ENCODE data around the gene SEC24C.
"Not testable (repeated sequence)": the region's sequence is repeated elsewhere in the genome, so short reads cannot be mapped to it uniquely, and the experiment has no call there.

The SEC24C gene

GRCh38 chr10:73791871-73792400 is 47.8 kb downstream of the SEC24C start:
- no peak for DNase-seq (ENCODE audit: low read depth, low spot score)

DNA sequence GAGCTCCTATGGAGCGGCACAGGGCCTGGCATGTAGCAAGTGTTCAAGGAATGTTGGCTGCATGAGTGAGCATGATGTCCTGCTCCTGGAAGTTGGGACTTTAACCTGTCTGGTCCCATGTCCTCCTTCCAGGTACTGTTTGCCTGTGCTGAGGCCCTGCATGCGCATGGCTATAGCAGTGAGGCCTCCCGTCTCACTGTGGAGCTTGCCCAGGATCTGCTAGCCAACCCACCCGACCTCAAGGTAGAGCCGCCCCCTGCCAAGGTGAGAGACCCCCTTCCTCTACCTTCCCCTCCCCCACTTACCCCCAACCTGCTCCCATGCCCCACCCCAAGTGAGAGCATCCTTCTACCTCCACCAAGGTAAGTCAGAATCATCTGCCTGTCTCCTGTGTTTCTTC is 49.3 kb downstream of the SEC24C start:
- no peak for DNase-seq (ENCODE audit: low read depth, low spot score)

- DNase-seq (ENCODE audit: low read depth, low spot score) = not testable (repeated sequence)
Observed at GRCh38 chr10:73795491-73795890, 51.3 kb downstream of the SEC24C start.

GRCh38 chr10:73796035-73796434 is 51.9 kb downstream of the SEC24C start:
- not testable (repeated sequence) for DNase-seq (ENCODE audit: low read depth, low spot score)

- DNase-seq (ENCODE audit: low read depth, low spot score) = no peak
Observed at GRCh38 chr10:73796766-73797165, 52.6 kb downstream of the SEC24C start.

DNA sequence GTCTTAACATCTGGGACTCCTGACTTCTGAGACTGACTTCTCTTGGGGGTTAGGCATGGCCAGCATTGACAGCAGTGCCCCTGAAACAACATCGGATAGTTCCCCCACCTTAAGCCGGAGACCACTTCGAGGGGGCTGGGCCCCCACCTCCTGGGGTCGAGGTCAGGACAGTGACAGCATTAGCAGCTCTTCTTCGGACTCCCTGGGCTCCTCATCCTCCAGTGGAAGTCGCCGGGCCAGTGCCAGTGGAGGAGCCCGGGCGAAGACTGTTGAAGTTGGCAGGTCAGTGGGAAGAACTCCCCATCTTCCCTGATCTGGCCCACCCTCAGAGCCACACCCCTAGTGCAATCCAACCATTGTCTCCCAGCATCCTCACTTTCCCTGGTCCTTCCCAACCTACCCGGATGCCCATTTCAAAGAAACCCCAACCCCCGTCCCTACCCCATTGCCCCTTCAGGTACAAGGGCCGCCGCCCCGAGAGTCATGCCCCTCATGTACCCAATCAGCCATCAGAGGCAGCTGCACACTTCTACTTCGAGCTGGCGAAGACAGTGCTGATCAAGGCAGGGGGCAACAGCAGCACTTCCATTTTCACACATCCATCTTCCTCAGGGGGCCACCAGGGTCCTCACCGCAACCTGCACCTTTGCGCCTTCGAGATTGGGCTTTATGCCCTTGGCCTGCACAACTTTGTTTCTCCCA is 53.3 kb downstream of the SEC24C start:
- no peak for DNase-seq (ENCODE audit: low read depth, low spot score)

DNA sequence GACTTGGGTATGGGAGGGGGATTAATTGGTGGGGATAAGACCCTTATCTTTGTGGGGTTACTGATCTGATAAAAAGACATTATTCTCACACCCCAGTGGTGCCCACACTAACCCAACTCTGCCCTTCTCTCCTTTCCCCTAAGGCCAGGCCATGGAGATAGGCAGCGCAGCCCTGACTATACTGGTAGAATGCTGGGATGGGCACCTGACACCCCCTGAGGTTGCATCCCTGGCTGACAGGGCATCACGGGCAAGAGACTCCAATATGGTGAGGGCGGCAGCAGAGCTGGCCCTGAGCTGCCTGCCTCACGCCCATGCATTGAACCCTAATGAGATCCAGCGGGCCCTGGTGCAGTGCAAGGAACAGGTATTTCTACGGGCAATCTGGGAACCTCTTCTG is 53.9 kb downstream of the SEC24C start:
- DNase-seq (ENCODE audit: low read depth, low spot score) = no peak

GRCh38 chr10:73798927-73799560 is 54.9 kb downstream of the SEC24C start:
- no peak for DNase-seq (ENCODE audit: low read depth, low spot score)

DNA sequence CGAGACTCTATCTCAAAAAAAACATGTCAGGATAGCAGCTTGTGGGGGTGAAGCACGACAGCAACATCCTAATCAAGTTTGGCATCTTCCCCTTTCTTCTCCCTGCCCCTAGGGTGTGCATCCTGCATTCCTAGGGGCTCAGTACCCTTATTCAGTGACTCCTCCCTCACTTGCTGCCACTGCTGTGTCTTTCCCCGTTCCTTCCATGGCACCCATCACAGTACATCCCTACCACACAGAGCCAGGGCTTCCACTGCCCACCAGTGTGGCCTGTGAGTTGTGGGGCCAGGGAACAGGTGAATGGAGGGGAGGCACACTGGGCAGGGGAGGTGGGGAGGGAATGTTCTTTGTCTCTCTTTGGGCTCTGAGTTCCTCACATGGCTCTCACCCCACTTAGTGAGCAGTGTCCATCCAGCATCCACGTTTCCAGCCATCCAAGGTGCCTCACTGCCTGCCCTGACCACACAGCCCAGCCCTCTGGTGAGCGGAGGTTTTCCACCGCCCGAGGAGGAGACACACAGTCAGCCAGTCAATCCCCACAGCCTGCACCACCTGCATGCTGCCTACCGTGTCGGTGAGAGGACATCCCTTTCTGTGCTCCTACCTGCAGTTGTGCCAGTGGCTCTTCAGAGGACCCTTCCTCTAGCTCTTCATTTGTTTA is 55.9 kb downstream of the SEC24C start:
- no peak for DNase-seq (ENCODE audit: low read depth, low spot score)

DNA sequence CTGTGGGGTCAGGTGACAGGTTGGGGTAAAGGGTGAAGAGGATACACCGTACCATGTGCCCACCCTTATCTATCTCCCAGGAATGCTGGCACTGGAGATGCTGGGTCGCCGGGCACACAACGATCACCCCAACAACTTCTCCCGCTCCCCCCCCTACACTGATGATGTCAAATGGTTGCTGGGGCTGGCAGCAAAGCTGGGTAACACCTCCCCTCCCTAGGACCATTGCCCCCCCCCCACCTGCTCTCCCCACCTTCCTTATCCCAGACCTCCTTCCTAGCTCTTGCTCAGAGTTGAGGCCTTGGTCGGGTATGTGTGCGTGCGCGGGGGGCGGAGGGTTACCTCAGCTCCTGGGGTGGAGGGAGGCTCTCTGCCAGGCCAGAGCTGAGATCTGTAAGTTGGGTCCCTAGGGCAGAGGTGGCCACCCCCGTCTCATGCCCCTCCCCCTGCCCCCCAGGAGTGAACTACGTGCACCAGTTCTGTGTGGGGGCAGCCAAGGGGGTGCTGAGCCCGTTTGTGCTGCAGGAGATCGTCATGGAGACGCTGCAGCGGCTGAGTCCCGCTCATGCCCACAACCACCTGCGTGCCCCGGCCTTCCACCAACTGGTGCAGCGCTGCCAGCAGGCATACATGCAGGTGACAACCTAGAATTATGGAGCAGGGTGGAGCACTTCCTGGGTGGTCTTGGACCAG is 56.5 kb downstream of the SEC24C start:
- DNase-seq (ENCODE audit: low read depth, low spot score) = no peak

DNA sequence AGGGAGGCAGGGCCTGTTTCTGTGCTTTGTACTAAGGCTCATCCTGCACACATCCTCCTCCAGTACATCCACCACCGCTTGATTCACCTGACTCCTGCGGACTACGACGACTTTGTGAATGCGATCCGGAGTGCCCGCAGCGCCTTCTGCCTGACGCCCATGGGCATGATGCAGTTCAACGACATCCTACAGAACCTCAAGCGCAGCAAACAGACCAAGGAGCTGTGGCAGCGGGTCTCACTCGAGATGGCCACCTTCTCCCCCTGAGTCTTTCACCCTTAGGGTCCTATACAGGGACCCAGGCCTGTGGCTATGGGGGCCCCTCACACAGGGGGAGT is 57.0 kb downstream of the SEC24C start:
- no peak for DNase-seq (ENCODE audit: low read depth, low spot score)

- DNase-seq (ENCODE audit: low read depth, low spot score) = no peak
Observed at GRCh38 chr10:73802276-73802991, 58.3 kb downstream of the SEC24C start.

DNA sequence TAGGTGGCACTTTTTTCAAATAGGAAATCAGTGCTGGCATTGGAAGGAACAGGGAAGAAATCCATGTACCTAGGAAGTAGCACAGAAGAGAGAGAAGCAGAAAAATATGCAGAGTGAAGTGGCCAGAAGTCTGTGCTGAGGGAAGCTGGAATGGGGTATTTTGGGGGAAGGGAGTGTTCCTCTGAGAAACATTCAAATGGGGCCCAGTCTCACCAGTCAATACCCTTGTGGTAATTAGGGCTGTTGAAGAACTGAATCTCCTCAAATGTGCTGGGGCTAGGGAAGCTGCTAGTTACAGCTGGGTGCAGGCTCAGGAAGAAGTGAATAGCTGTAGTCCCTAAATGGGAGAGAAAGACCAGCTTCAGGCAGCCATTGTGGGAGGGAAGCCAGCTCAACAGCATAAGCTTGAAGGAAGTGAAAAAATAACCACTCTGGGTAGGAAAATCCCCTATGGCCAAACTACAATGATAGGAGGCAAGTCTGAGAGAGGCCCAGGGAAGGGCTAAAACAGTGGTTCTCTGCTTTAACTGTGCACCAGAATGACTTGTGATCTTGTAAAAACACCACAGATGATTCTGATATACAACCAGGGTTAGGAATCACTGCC is 59.6 kb downstream of the SEC24C start:
- no peak for DNase-seq (ENCODE audit: low read depth, low spot score)

DNA sequence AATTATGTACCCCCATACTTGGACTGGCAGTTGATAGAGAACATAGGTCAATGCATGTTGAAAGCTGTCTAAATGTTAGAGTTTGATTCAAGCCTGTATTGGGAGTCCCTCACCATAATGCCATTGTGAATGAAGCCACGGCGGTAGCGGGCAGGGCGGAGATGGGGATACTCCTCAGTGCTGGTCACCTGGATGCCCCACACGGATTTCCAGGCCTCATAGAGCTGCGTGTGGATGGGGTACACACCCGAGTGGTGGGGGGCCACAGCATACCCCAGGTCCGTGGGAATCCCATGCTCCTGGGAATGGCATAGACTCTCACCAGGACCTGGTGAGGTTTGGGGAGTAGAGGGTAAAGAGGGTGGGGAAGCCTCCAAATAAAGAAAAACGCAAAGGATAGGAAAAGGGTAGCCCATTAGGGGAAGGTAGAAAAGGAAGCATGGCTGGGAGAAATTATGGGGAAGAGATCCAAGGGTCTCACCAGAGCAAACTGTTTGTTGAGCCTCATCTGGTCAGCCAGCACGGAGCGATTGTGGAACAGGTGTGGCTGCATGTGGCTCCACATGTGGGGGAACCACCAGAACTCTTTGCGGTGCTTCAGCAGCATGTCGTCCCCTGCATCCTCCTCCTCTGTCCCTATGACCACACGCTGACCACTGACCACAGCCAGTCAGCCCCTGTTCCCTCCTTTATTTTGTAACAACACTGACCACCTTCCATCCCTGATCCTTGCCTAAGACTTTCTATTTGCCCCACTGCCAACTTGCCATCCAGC is 62.2 kb downstream of the SEC24C start:
- no peak for DNase-seq (ENCODE audit: low read depth, low spot score)

DNA sequence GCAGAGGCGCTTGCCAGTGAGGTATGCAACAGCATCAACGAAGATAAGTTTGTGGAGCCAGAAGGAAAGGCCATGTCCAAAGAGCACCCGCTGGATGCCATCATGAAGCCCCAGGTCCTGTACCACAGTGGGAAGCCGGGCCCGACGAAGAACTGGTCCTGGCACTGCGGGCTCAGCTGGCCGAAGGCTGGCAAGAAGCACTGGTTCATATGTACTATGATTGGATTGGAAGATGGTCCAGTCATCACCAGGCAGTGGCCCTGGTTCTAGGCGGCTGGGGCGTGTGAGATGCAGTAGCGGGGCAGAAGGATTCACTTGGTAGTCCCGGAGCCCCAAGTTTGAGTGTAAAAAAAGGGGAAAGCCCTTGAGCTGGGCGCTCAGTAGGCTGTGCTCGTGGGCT is 63.3 kb downstream of the SEC24C start:
- DNase-seq (ENCODE audit: low read depth, low spot score) = no peak

DNA sequence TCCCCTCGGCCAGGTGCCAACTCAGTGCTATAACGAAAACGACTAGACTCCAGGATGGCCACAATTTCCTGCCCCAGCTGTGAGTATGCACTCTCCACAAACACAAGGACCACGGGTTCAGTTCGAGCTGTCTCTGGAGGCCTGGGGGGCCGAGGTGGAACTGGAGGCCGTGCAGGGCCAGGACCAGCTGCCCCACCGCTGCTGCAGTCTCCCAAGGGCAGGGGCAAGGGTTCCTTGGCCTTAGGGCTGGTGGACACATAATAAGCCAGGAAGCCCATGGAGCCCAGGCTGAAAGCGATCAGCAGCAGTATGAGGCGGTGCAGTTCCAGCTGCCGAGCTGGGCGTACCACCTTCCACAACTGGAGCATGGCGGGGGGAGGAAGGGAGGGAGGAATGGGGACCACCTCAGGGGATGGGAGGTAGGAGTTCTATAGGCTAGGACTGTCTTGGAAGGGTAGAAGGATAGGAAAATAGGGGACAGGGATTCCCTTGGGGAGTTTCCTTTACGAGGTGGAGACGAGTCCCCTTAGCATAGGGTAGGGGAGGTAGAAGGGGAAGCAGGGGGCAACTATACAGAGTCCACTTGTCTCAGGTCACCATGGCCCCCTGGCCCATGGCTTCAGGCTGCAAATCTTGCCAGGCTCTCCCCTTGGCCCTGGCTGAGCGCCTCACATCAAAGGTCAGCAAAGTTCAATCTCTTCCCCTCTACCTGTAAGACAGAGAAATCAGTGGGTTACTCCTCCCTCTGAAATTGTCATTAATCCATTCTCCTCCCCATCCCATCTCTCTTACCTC is 64.0 kb downstream of the SEC24C start:
- no peak for DNase-seq (ENCODE audit: low read depth, low spot score)

- DNase-seq (ENCODE audit: low read depth, low spot score) = no peak
Observed at GRCh38 chr10:73809061-73809818, 65.1 kb downstream of the SEC24C start.

DNA sequence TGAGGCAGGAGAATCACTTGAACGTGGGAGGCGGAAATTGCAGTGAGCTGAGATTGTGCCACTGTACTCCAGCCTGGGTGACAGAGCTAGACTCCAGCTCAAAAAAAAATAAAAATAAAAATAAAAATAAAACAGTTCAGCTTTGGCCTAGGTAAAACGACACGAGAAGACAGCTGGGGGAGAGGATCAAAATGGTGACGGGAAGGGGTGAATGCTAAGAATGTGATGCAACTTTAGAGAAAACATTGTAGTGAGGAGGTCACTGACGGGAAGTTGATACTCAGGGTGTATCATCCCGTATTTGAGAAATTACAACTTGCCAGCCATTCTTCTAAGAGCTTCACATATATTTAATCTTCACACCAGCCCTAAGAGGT is 66.2 kb downstream of the SEC24C start:
- DNase-seq (ENCODE audit: low read depth, low spot score) = no peak

Measured in smooth muscle cell of the brain vasculature (primary cell).